Ascending aorta (tissue), 2 donors: ENCODE measurements around the gene MIPEP. TPM values are rescaled to one million over a fixed set of nuclear protein-coding genes. Genes with fewer than 3 reads are reported as not detected.

Experiments used
- DNase-seq, 2 donors: peaks; one replicate each; pipeline ENCODE4 v3.0.0-alpha.2; 2019; ENCODE audit warnings: low spot score in 2 of 2
- H3K27ac ChIP-seq, 2 donors: fragments of 200-600 bp; sonication (generic); one replicate each; pipeline ENCODE4 v1.5.1; 2016 to 2017; ENCODE audit warnings: mild to moderate bottlenecking in 1 of 2
- H3K27me3 ChIP-seq: fragments of 200-600 bp; sonication (generic); one replicate; pipeline ENCODE4 v1.5.1; 2017
- H3K36me3 ChIP-seq, 2 donors: fragments of 200-600 bp; sonication (generic); one replicate each; pipeline ENCODE4 v1.5.1; 2016
- H3K4me1 ChIP-seq, 2 donors: fragments of 200-600 bp; sonication (generic); one replicate each; pipeline ENCODE4 v1.5.1; 2016 to 2017; ENCODE audit warnings: mild to moderate bottlenecking in 1 of 2
- H3K4me3 ChIP-seq, 2 donors: fragments of 200-600 bp; sonication (generic); one replicate each; pipeline ENCODE4 v1.5.1; 2016 to 2017; ENCODE audit warnings: mild to moderate bottlenecking in 1 of 2
- H3K9me3 ChIP-seq, 2 donors: fragments of 200-600 bp; sonication (generic); one replicate each; pipeline ENCODE4 v1.5.1; 2016
- CTCF ChIP-seq, 3 experiments: fragments of 200-600 bp in 2 of 3; fragments of 450-650 bp in 1 of 3; sonication (generic) in 2 of 3; IDR thresholded peaks; one replicate each; pipeline ENCODE4 v1.5.1; 2016 to 2019; ENCODE audit warnings: antibody characterized with exemption in 3 of 3, mild to moderate bottlenecking in 1 of 3, moderate library complexity in 1 of 3
- intact Hi-C: fragments of 100-400 bp; cut with DNase I; formaldehyde crosslinking; loops from one replicate; pipeline ENCODE4 v1.15.1; 2023
- total RNA-seq: library from RNA; depleted of rRNA; stranded (reverse); fragments of >200 nt; gene quantifications from one replicate; pipeline ENCODE4 v1.1.0, GENCODE V29; 2016

The MIPEP gene
- total RNA-seq, 1 donor from 2014 or later: 2.8 TPM

GRCh38 chr13:23740002-23740401, 149.2 kb downstream of the MIPEP start:
- H3K27ac ChIP-seq: no peak overlapping the region
- no peak overlapping the region for H3K4me3 ChIP-seq
- no peaks in the 10 kb centered on the region for H3K9me3 ChIP-seq
- H3K27me3 ChIP-seq: no peaks in the 10 kb centered on the region
- no peak for TF ChIP-seq CTCF (IDR thresholded peaks at IDR 0.05)
- intact Hi-C loops: no loop called here
- no peaks in the 10 kb centered on the region for H3K4me1 ChIP-seq
- H3K36me3 ChIP-seq: no peaks in the 10 kb centered on the region
- no peak for DNase-seq

GRCh38 chr13:23739596-23739995, 149.6 kb downstream of the MIPEP start:
- H3K27ac ChIP-seq: no peak overlapping the region
- H3K4me1 ChIP-seq: no peaks in the 10 kb centered on the region
- DNase-seq: no peak
- intact Hi-C loops: no loop called here
- no peak for TF ChIP-seq CTCF (IDR thresholded peaks at IDR 0.05)
- no peaks in the 10 kb centered on the region for H3K27me3 ChIP-seq
- no peaks in the 10 kb centered on the region for H3K36me3 ChIP-seq
- no peak overlapping the region for H3K4me3 ChIP-seq
- no peaks in the 10 kb centered on the region for H3K9me3 ChIP-seq

DNA sequence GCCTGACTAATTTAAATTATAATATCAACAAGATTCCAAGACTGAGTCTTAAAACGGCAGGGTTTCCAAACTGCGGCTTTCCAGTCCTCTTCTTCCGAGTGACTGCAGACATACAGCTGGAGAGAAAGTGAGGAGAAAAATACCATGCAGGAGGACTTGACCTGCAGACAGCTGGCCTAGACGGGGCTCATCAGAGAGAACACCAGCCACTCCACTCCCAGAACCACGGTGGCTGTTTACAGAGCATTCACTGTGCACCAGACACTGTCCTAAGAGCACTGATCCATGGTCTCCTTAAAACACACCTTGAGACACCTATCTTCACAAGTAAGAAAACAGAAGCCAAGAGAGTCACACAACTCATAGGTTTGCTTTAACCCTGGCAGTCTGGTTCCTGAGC, 152.7 kb downstream of the MIPEP start:
- Histone ChIP-seq H3K4me1 (no peaks in the 10 kb centered on the region), H3K27ac (no peak overlapping the region), H3K4me3 (no peak overlapping the region), H3K9me3 (no peaks in the 10 kb centered on the region), H3K27me3 (no peaks in the 10 kb centered on the region), H3K36me3 (no peaks in the 10 kb centered on the region)
- intact Hi-C loops: no loop called here
- DNase-seq: no peak
- TF ChIP-seq CTCF (IDR thresholded peaks at IDR 0.05): no peak

- Histone ChIP-seq H3K36me3 (peaks cover 0 to under 1% of the 10 kb centered on the region in 2 donors), H3K27me3 (no peaks in the 10 kb centered on the region), H3K4me1 (no peaks in the 10 kb centered on the region), H3K27ac (no peak overlapping the region), H3K9me3 (no peaks in the 10 kb centered on the region), H3K4me3 (no peak overlapping the region)
- TF ChIP-seq CTCF (IDR thresholded peaks at IDR 0.05): no peak
- intact Hi-C loops: no loop called here
- DNase-seq: no peak
Measured at GRCh38 chr13:23735329-23735728, 153.9 kb downstream of the MIPEP start.

DNA sequence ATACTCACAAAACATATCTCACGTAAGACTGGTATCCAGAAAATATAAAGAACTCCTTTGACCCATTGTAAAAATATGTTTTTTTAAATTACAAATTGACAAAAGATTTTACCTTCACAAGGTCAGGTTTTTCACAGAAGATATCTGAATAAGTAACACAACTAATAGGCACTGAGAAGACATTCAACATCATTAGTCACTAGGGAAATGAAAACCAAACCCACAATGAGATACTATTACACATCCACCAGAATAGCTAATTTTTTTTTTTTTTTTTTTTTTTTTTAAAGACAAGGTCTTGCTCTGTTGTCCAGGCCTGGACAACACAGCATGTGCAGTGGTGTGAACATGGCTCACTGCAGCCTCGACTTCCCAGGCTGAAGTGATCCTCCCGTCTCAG, 157.5 kb downstream of the MIPEP start:
- intact Hi-C loops: no loop called here
- H3K36me3 ChIP-seq: peaks cover 4 to 10% of the 10 kb centered on the region in 2 donors
- H3K4me3 ChIP-seq: no peak overlapping the region
- H3K4me1 ChIP-seq: no peaks in the 10 kb centered on the region
- TF ChIP-seq CTCF (IDR thresholded peaks at IDR 0.05): no peak
- no peak for DNase-seq
- H3K9me3 ChIP-seq: no peaks in the 10 kb centered on the region
- H3K27me3 ChIP-seq: no peaks in the 10 kb centered on the region
- no peak overlapping the region for H3K27ac ChIP-seq

- intact Hi-C loops: no loop called here
- no peaks in the 10 kb centered on the region for H3K27me3 ChIP-seq
- no peaks in the 10 kb centered on the region for H3K9me3 ChIP-seq
- H3K4me1 ChIP-seq: no peaks in the 10 kb centered on the region
- DNase-seq: no peak
- H3K36me3 ChIP-seq: peaks cover 4 to 10% of the 10 kb centered on the region in 2 donors
- H3K4me3 ChIP-seq: no peak overlapping the region
- TF ChIP-seq CTCF (IDR thresholded peaks at IDR 0.05): no peak
- no peak overlapping the region for H3K27ac ChIP-seq
Measured at GRCh38 chr13:23730251-23730650, 158.9 kb downstream of the MIPEP start.
